ENCODE data around the gene UGGT2.

- TF ChIP-seq CTCF (IDR thresholded peaks at IDR 0.05): no peak
- TF ChIP-seq POLR2A (IDR thresholded peaks at IDR 0.05; ENCODE audit: low read depth): no peak
- TF ChIP-seq POLR2AphosphoS5 (IDR thresholded peaks at IDR 0.05): no peak
Observed at GRCh38 chr13:95970878-95971277, 82.3 kb downstream of the UGGT2 start.

Data from esophagus muscularis mucosa (tissue), 3 donors.